Right lobe of liver (tissue), 6 donors: ENCODE results near the gene TCF7L2. TPM values are rescaled to one million over a fixed set of nuclear protein-coding genes. Genes with fewer than 3 reads are reported as not detected.

Experiments used
- ATAC-seq, 4 donors: fragments of 200-7000 bp; cut with Tn5 transposase; one replicate each; pipeline ENCODE4 v1.9.1; 2020; ENCODE audit warnings: mild to moderate bottlenecking in 4 of 4, moderate library complexity in 4 of 4
- DNase-seq, 3 donors: peaks; one replicate each; pipeline ENCODE4 v3.0.0-alpha.2; 2020
- H3K27ac ChIP-seq, 3 donors: fragments of 200-600 bp; one replicate each; pipeline ENCODE4 v1.8.0; 2022
- H3K27me3 ChIP-seq, 2 donors: fragments of 200-600 bp; one replicate each; pipeline ENCODE4 v1.8.0; 2022
- H3K36me3 ChIP-seq, 4 donors: fragments of 200-600 bp; sonication (generic) in 1 of 4; one replicate each; pipeline versions ENCODE4 v1.5.1 to v1.8.0; 2017 to 2022; ENCODE audit warnings: control low read depth in 1 of 4
- H3K4me1 ChIP-seq, 4 donors: fragments of 200-600 bp; sonication (generic) in 1 of 4; one replicate each; pipeline versions ENCODE4 v1.5.1 to v1.8.0; 2017 to 2022; ENCODE audit warnings: control low read depth in 1 of 4
- H3K4me3 ChIP-seq, 3 donors: fragments of 200-600 bp; one replicate each; pipeline ENCODE4 v1.8.0; 2022
- H3K9me3 ChIP-seq, 4 donors: fragments of 200-600 bp; sonication (generic) in 1 of 4; one replicate each; pipeline versions ENCODE4 v1.5.1 to v1.8.0; 2017 to 2022; ENCODE audit warnings: control low read depth in 1 of 4
- POLR2A ChIP-seq: fragments of 450-650 bp; IDR thresholded peaks from one replicate; pipeline ENCODE4 v1.6.1; 2017; ENCODE audit warnings: antibody characterized with exemption, mild to moderate bottlenecking
- WGBS: methylation state at CpG from one replicate; pipeline ENCODE4 v1.1.6; 2018; ENCODE audit warnings: low coverage, low lambda C conversion rate; ENCODE audit not compliant: insufficient coverage; ENCODE audit errors: missing lambda C conversion rate; 5-methylcytosine and 5-hydroxymethylcytosine counted together
- intact Hi-C, 2 donors: fragments of 100-400 bp; cut with DNase I; formaldehyde crosslinking; loops; one replicate each; pipeline versions ENCODE4 v1.11.2 to v1.14.1; 2022
- total RNA-seq, 6 experiments: library from RNA; depleted of rRNA in 2 of 6; stranded (reverse); fragments of >200 nt in 2 of 6; fragmentation: NEBNext Ultra II Directional in 3 of 6; extraction: Animal tissue kit (Norgen Biotek cat#: 25700) in 3 of 6; gene quantifications; one replicate each; pipeline versions ENCODE4 v1.1.0 to v1.2.4, GENCODE V29; 2016 to 2023
- TF ChIP-seq, protein P1 (sequence below), 4 donors: fragments of 200-600 bp in 3 of 4; fragments of 450-650 bp in 1 of 4; IDR thresholded peaks; one replicate each; pipeline versions ENCODE4 v1.5.1 to v1.8.0; 2016 to 2022; ENCODE audit warnings: antibody characterized with exemption in 4 of 4, mild to moderate bottlenecking in 2 of 4
- donor health status: DM: no; HTN: yes; CAD: no.
- donor health status: DM: no; HTN: no; CAD: no.
- donor health status: DM: no; HTN: no; CAD: no.
- donor health status: DM: no; HTN: yes; CAD: no.
- donor health status: DM: no; HTN: yes; CAD: no.

Gene TCF7L2
- total RNA-seq, 6 experiments from 2014 or later = 9.4 to 33.2 (median 16.7) TPM

GRCh38 chr10:113049881-113050280 is 99.8 kb downstream of the TCF7L2 start:
- DNase-seq (no peak), ATAC-seq (peak in 1 of 4 donors; percentile 13)
- Histone ChIP-seq H3K4me1 (no peaks in the 10 kb centered on the region), H3K36me3 (no peaks in the 10 kb centered on the region), H3K4me3 (no peak overlapping the region), H3K27ac (no peak overlapping the region), H3K9me3 (no peaks in the 10 kb centered on the region), H3K27me3 (no peaks in the 10 kb centered on the region)
- TF ChIP-seq, protein P1, sequence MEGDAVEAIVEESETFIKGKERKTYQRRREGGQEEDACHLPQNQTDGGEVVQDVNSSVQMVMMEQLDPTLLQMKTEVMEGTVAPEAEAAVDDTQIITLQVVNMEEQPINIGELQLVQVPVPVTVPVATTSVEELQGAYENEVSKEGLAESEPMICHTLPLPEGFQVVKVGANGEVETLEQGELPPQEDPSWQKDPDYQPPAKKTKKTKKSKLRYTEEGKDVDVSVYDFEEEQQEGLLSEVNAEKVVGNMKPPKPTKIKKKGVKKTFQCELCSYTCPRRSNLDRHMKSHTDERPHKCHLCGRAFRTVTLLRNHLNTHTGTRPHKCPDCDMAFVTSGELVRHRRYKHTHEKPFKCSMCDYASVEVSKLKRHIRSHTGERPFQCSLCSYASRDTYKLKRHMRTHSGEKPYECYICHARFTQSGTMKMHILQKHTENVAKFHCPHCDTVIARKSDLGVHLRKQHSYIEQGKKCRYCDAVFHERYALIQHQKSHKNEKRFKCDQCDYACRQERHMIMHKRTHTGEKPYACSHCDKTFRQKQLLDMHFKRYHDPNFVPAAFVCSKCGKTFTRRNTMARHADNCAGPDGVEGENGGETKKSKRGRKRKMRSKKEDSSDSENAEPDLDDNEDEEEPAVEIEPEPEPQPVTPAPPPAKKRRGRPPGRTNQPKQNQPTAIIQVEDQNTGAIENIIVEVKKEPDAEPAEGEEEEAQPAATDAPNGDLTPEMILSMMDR (IDR thresholded peaks at IDR 0.05) = no peak
- no peak for TF ChIP-seq POLR2A
- intact Hi-C loops = no loop called here
- WGBS = 83% methylated on average over 2 of the region's 5 CpGs

DNA sequence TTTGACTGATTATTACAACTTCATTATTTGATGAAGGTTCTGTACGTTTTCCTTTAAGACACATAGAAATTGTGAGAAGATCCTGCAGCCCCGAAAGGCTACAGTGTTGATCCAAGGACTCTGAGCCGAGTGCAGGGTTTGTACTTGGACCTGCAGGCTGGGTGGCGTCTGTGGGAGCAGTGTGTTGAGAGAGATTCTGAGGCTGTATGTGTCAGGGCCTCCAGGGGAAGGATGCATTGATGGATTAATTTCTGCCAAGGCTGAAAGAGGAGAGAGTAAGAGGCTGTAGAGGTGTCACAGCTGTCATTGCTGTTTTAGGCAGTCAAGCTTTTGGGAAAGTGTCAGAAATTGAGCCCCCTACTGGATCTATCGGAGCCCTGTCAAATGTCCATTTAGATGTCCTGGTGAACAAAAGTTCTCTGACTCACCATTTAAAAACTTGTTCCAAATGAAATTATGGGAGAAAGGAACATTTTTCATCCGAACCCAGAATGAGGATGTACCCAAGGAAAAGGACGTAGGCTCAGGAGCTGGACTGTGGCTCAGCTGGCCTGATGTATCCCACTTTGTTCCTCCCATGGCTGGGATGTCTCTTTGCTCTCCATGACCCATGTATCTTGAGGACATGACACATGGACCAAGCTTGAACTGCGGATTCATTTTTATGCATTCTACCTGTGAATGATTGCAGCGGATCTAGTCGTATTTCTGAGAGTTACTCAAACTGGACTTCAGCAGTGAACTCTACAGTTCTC is 102.2 kb downstream of the TCF7L2 start:
- TF ChIP-seq POLR2A = no peak
- TF ChIP-seq, protein P1 (IDR thresholded peaks at IDR 0.05) = peak; percentile 21 to 37 (median 26)
- ATAC-seq (peak in 3 of 4 donors; percentile 33 to 58 (median 38)), DNase-seq (no peak)
- intact Hi-C loops = no loop called here
- Histone ChIP-seq H3K27me3 (no peaks in the 10 kb centered on the region), H3K27ac (no peak overlapping the region), H3K36me3 (no peaks in the 10 kb centered on the region), H3K4me3 (no peak overlapping the region), H3K9me3 (no peaks in the 10 kb centered on the region), H3K4me1 (no peaks in the 10 kb centered on the region)
- WGBS = 66% methylated on average over 9 of the region's 10 CpGs

DNA sequence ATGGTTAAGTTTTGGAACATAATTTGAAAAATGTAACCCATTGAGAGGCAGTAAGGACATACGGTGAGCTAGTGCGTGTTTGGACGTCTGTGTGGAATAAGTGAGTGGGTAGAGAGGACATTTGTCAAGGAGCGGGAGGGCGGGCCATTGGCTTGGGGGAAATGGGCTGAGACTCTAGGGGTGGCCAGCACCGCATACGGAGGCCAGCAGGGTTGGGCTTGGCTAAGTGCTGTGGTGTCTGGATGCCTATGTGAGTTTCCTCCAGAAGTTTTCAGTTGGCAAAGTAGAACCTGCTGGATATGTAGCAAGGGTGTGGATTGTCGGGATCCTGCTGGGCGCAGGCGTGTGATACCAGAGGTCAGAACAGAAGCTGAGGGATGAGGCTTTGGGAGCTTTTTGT is 103.0 kb downstream of the TCF7L2 start:
- no peak overlapping the region for H3K4me3 ChIP-seq
- ATAC-seq = no peak
- H3K27ac ChIP-seq = no peak overlapping the region
- no peaks in the 10 kb centered on the region for H3K27me3 ChIP-seq
- 73% methylated on average over 7 of the region's 10 CpGs for WGBS
- no peaks in the 10 kb centered on the region for H3K36me3 ChIP-seq
- H3K4me1 ChIP-seq = peaks cover 0 to 4% (median 0%) of the 10 kb centered on the region in 4 donors
- intact Hi-C loops = no loop called here
- no peak for DNase-seq
- no peaks in the 10 kb centered on the region for H3K9me3 ChIP-seq
- TF ChIP-seq POLR2A = no peak
- TF ChIP-seq, protein P1 (IDR thresholded peaks at IDR 0.05) = no peak

DNA sequence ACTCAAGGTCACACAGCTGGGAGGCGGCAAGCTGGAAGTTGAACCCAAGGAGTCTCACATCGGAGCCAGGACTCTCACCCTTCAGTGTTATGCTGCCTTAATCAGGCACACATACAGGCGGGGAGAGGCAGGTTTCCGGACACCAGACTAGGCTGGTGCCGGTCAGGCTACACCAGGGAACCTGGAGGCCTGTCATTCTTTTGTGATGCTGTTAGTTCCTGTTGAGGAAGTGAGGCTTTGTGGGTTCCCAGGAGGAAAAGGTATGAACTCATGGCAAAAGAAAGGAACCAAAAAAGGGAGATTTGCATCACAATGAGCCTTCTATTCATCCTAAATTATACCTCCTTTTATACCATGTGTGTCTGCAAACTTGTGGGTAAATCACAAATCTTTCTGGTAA is 103.8 kb downstream of the TCF7L2 start:
- Histone ChIP-seq H3K9me3 (no peaks in the 10 kb centered on the region), H3K4me1 (peaks cover 0 to 11% (median under 1%) of the 10 kb centered on the region in 4 donors), H3K4me3 (no peak overlapping the region), H3K27ac (no peak overlapping the region), H3K27me3 (no peaks in the 10 kb centered on the region), H3K36me3 (no peaks in the 10 kb centered on the region)
- no peak for TF ChIP-seq POLR2A
- TF ChIP-seq, protein P1 (IDR thresholded peaks at IDR 0.05) = no peak
- DNase-seq = no peak
- 90% methylated on average over 4 of the region's 5 CpGs for WGBS
- intact Hi-C loops = no loop called here
- ATAC-seq = peak; percentile 11 to 41 (median 33)
